Measurements from ENCODE around the gene NF2.
"Not testable (repeated sequence)": the region's sequence is repeated elsewhere in the genome, so short reads cannot be mapped to it uniquely, and the experiment has no call there.

Gene NF2

GRCh38 chr22:29596408-29596807 is 7.0 kb upstream of the NF2 start:
- DNase-seq (ENCODE audit: low read depth), result no peak

GRCh38 chr22:29597871-29598683 is 5.4 kb upstream of the NF2 start:
- DNase-seq (ENCODE audit: low read depth), result not testable (repeated sequence)

GRCh38 chr22:29598684-29599020 is 4.8 kb upstream of the NF2 start:
- DNase-seq (ENCODE audit: low read depth), result no peak

GRCh38 chr22:29604076-29604360 is 585 bp downstream of the NF2 start:
- DNase-seq (ENCODE audit: low read depth), result no peak

- DNase-seq (ENCODE audit: low read depth), result no peak
Measured at GRCh38 chr22:29605527-29605850, 2.1 kb downstream of the NF2 start.

- DNase-seq (ENCODE audit: low read depth), result no peak
Measured at GRCh38 chr22:29606320-29606719, 2.9 kb downstream of the NF2 start.

GRCh38 chr22:29607426-29607825 is 4.0 kb downstream of the NF2 start:
- no peak for DNase-seq (ENCODE audit: low read depth)

- no peak for DNase-seq (ENCODE audit: low read depth)
Measured at GRCh38 chr22:29609139-29609538, 5.7 kb downstream of the NF2 start.

GRCh38 chr22:29610780-29611179 is 7.3 kb downstream of the NF2 start:
- no peak for DNase-seq (ENCODE audit: low read depth)

- no peak for DNase-seq (ENCODE audit: low read depth)
Measured at GRCh38 chr22:29615705-29616327, 12.4 kb downstream of the NF2 start.

GRCh38 chr22:29617922-29618629 is 14.6 kb downstream of the NF2 start:
- no peak for DNase-seq (ENCODE audit: low read depth)

GRCh38 chr22:29621761-29622526 is 18.5 kb downstream of the NF2 start:
- no peak for DNase-seq (ENCODE audit: low read depth)

- no peak for DNase-seq (ENCODE audit: low read depth)
Measured at GRCh38 chr22:29623059-29623458, 19.6 kb downstream of the NF2 start.

- no peak for DNase-seq (ENCODE audit: low read depth)
Measured at GRCh38 chr22:29623553-29624169, 20.2 kb downstream of the NF2 start.

- DNase-seq (ENCODE audit: low read depth), result no peak
Measured at GRCh38 chr22:29625090-29625825, 21.8 kb downstream of the NF2 start.

GRCh38 chr22:29626497-29627195 is 23.2 kb downstream of the NF2 start:
- DNase-seq (ENCODE audit: low read depth), result no peak

- no peak for DNase-seq (ENCODE audit: low read depth)
Measured at GRCh38 chr22:29627196-29627535, 23.7 kb downstream of the NF2 start.

GRCh38 chr22:29628996-29629902 is 25.8 kb downstream of the NF2 start:
- DNase-seq (ENCODE audit: low read depth), result no peak

- no peak for DNase-seq (ENCODE audit: low read depth)
Measured at GRCh38 chr22:29629903-29630516, 26.6 kb downstream of the NF2 start.

GRCh38 chr22:29630987-29631386 is 27.6 kb downstream of the NF2 start:
- no peak for DNase-seq (ENCODE audit: low read depth)

Data from activated T-cell treated with anti-CD3 and anti-CD28 coated beads for 24 hours (primary cell).